GM19395 (cell line): ENCODE data around the gene UVRAG.
"Not testable (repeated sequence)": the region's sequence is repeated elsewhere in the genome, so short reads cannot be mapped to it uniquely, and the experiment has no call there.

ENCODE experiments used
- ATAC-seq: cut with Tn5 transposase; IDR thresholded peaks from one replicate; pipeline ENCODE4 v1.9.1; 2021; ENCODE audit warnings: mild to moderate bottlenecking, moderate library complexity; ENCODE audit not compliant: unreplicated experiment

The UVRAG gene

DNA sequence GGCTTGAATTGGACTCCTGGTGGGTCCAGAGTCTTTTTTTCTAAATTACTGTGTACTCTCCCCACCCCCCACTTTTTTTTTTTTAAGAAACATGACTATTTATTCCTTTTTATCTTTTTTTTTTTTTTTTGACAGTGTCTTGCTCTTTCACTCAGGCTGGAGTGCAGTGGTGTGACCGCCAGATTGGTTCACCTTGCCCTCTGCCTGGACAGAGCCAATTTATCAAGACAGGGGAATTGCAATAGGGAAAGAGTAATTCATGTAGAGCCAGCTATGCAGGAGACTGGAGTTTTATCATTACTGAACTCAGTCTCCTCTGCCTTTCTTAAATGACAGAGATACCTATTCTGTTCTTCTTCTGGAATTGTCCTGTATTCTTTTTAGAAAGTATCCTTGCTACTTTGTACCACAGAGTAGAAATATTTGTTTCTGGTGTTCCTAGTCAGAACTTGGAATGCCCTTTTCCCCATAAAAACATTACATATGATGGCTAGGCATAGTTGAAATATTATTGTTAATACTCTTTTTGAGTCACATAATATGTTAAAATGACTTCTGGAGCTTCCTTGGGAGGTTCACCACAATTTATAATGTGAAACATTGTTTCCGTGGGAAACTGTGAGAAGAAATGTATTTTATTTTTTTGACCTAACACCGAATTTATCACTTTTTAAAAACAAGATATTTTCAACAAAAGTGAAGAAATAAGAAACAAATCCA lies 95.6 kb downstream of the UVRAG start:
- no peak for ATAC-seq

DNA sequence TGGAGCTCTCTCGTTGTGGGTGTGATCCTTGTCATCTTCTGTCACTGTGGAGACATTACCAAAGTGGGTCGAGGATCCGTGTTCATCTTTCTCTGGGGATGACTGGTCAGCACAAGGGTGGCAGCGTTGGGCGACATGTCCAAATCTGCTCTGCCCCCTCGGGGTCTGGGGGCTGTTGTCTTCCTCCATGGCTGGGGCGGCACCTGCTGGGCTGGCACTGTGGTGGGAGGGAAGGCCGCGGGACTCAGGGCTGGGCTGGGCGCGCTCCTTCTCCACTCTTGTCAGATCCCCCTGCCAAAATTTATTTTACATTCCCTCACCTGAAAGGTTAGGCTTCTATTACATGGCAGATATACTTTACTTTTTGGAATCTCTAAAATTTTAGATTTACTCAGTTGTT lies 96.4 kb downstream of the UVRAG start:
- no peak for ATAC-seq

DNA sequence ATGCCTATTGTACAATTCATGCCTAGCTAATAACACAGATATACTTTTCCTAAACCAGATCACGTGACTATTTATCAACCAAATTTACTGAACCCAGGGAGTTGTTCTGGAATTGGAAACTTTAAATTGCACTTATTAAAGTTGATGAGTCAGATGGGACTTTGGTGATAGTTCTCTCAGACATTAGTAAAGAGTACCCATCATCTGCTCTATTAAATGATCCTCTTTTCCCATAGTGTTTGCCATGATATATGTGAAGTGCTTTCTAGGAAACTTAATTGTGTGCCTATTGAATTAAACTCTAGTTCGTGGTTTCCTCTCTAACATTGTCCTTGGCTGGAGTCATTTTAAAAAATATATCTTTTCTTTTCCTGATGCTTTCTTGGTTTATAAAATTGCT lies 99.0 kb downstream of the UVRAG start:
- ATAC-seq: no peak

DNA sequence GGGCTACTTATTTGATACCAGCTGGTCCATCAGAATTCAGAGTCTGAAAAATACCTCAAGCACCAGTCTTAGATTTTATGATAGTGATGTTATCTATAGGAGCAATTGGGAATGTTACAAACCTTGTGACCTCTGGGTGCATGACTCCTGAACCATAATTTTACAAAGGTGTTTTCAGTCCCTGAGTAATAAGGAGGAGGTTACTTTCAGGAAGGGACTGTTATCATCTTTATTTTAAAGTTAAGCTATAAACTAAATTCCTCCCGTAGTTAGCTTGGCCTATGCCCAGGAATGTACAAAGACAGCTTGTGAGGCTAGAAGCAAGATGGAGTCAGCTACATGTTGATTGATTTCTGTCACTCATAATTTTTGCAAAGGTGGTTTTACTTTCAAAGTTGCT lies 101.9 kb downstream of the UVRAG start:
- no peak for ATAC-seq

DNA sequence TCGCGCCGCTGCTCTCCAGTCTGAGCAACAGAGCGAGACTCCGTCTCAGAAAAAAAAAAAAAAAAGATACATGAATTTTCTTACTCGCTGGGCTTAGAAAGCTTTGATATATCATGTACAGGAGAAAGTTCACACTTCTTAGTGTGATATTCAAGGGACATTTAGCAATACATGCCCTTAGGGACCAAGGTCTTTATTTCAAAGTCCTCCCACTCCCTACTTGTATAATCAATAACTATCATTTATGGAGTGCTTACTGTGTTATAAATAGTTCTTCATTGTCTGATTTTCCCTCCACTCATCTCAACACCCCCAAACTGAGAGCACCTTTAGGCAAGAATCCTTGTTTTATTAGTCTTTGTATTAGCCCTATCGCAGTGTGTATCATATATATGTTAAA lies 103.3 kb downstream of the UVRAG start:
- no peak for ATAC-seq

DNA sequence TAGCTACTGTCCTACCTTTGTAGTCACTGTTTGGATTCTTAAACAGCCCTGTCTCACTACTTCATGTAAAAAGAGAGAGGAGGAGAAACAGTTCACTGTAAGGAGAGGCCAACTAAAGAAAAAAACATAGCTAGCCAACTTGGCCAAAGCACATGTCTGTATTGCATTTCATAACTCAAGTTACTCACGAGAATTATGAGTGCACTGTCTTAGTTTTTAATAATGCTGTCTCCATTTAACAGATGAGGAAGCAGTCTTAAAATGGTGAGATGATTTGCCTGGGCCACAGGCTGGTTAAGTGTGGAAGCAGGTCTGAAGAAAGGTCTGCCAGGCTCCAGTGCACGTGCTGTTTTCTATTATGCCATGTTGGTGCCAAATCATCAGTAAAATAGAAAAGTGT lies 104.5 kb downstream of the UVRAG start:
- no peak for ATAC-seq

DNA sequence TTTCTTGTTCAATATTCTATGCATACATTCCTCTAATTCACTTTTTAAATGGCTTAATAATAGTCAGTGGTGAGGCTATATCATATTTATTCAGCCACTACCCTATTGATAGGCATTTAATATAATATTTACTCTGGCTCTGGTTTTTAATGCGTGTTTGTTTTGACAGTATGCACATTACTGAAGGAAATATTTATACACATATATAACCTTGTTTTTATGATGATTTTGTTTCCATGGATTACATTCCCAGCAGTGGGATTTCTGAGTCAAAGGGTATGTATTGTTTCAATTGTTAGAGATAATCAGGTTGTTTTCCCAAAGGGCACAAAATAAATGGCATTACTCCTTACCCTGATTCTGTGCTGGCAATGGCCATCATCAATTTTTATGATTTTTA lies 105.8 kb downstream of the UVRAG start:
- no peak for ATAC-seq

DNA sequence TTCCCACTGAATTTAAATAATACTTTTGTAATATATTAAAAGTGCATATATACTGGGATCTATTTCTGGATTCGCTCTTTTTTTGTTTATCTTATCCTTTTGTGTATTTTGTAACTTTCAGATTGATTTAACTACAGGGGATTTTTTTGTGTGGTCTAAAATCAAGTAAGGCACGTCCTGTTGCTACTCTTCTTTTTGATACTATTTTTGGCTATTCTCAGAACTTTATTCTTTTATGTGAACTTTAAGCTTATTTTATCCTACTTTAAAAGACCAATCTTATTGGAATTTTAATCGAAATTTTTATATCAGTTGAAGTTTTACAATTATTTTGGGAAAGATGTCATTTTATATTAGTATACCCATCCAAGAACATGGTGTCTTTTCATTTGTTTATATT lies 106.8 kb downstream of the UVRAG start:
- ATAC-seq: no peak

DNA sequence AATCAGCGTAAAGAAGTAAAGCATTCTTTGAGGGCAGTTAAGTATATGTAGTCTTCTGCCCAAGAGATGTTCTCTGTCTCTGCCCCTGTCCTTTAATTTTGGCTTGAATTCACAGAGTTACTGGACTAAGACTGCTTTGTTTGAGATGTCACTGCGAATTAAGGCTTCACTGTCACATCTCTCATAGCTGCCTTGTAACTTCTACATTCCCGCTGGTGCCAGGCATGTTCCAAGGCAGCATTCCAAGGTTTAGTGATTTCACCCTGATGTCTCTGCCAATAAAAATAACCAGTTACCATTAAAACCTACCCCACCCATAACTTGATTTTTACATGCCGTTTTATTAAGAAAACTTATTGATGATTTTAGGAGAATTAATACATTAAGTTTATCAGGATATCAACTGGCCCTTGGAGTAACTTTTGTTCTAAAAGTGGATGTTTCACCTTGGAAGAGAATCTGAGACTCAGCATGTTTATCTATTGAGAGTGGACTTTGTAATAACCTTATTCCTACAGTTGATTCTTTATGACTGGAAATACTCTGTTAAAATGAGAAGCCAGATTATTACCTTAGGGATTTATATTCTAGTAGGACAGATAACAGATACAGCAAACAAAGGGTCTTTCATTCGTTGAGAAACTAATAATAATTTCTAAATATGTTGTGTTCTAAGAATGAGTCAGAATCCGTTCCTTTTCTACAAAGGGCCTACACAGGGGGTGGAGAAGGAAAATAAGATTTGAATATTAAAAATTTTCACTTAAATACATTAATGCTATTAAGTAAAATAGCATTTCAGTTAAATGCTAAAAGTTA lies 110.2 kb downstream of the UVRAG start:
- ATAC-seq: no peak

DNA sequence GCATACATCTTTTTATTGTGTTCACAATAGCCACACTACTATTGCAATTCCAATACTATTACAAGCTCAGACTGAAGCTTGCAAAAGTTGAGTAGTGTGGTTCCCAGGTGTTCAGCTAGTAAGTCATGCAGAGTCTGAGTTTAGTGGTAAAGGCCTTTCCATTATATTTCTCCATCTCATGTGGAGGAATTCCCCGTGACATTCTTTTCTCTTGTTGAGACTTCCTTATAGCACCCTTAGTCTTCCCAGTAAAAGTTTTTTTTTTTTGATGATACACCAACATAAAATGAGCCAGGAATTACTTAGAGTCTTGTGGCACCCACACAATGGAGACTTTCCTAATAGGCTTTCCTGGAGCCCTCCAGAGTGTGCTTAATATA lies 110.8 kb downstream of the UVRAG start:
- ATAC-seq: no peak

DNA sequence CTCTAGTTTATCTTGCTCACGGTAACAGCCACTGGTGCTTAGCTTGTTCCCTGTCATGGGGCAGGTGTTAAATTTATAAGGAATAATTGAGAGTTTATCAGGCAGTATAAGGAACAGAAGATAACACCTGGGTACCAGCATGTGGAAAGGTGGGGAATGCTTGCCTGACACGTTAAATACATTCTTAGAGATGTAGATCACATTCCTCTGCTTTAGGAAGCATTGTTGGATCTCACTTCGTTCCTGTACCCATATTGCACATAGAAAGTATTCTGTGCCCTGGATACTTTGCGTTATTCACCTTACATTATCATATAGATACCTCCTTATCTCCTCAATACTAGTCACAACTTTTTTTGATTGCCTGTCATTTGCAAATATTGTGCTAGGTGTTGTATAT lies 114.7 kb downstream of the UVRAG start:
- ATAC-seq: no peak

DNA sequence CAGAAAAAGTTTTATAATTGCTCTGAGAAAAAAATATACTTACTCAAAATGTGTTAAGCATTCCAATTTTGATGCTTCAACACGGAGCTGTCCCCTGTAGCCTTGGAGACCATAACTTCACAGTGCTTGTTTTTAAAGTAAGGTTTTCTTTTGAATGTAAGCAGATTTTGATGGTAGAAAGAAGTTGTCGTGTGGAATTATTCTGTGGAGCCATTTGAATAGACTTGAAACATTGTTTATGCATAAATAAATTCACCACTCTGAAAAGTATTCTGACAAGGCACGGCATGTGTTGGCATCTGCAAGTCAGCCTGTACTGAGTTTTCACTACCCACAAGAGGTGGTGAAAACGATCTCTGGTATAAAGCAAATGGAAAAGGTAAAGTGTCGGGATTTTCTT lies 115.5 kb downstream of the UVRAG start:
- no peak for ATAC-seq

DNA sequence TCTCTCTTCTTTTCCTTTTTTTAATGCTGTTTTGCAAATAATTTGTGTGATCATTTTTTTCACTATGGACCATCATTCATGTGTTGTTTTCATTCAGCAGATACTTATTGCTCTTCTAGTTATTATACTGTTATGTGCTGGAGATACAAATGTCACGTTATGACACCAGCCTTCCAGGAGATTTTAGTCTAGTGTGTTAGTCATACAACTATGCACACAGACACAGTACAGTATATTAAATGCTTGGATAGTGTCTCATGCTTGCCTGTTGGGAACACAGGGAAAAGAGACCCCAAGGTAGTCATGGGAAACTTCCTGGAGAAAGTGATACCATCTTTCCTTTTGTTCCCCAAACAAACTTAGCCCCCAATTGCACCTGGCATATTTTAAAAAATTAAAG lies 116.1 kb downstream of the UVRAG start:
- ATAC-seq: no peak

DNA sequence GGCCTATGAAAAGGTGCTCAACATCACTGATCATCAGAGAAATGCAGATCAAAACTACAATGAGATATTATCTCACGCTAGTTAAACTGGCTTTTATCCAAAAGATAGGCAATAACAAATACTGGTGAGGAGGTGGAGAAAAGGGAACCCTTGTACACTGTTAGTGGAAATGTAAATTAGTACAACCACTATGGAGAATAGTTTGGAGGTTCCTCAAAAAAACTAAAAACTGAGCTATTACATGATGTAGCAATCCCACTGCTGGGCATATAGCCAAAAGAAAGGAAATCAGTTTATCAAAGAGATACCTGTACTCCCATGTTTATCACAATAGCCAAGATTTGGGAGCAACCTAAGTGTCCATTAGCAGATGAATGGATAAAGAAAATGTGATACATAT lies 118.7 kb downstream of the UVRAG start:
- not testable (repeated sequence) for ATAC-seq

DNA sequence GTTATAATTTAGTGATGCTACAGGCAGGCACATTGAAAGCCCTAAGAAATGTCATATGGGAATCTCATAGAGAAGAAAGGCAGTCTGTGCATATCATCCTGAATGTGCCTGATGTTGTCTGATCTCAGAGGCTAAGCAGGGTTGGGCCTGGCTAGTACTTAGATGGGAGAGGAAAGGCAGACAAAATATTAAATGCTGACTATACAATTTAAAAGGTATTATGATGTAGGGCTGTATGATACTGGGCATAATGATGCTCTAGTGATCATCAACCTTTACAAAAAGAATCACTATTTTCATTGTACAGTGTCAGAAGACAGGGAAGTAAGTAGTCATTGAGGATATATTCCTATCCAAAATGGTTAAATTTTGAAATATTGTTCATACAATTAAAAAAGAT lies 119.8 kb downstream of the UVRAG start:
- ATAC-seq: no peak

DNA sequence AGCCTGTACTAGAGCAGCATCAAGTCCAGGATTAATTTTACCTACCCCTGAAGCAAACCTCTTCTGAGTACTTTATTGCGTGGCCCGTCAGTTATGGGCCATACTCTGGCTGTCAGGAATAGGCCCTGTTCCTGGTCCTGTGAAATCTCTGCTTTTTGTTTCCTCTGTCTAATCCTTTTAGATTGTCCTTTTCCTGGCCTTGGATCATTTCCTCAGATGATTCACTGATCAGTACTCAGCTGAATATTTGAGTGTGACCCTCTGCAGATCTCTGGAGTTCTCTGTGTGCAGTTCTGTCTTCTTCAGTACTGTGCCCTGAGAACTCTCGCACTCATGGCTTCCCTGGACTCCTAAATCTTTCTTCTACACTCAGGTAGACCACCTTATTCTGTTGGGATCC lies 123.5 kb downstream of the UVRAG start:
- ATAC-seq: no peak

DNA sequence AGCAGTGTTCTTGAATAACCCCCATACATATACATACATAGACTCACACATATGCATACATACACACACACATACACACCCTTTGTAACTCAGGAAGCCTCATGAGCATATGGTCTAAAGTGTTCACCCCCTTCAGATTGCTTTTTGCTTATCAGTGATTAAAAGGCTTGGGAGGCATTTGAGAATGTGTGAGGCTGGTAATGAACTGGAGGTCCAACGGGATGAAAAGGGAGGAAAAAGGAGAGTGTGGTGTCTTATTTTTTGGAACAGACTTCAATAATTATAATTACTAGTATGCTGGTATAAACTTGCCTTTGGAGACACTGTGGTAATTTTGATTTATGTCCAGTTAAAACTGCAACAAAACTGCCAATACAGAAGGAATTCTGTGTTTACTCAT lies 124.5 kb downstream of the UVRAG start:
- ATAC-seq: no peak

DNA sequence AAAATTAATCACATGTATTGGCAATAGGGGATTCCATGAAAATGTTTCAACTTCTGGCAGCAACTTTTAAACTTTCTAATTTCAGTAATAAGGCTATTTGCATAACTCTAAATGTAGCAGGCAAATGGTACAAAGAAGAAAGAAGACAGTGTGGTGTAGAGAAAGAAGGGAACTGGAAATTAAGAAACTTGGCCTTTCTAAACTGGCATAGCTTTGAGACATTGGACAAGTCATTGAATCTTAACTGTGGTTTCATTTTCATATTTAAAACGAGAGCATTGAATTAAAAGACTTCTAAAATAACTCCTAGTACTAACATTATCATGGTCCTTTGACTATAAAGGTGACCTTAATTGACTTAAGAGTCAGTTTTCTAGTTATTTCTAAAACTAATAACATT lies 125.0 kb downstream of the UVRAG start:
- ATAC-seq: no peak

DNA sequence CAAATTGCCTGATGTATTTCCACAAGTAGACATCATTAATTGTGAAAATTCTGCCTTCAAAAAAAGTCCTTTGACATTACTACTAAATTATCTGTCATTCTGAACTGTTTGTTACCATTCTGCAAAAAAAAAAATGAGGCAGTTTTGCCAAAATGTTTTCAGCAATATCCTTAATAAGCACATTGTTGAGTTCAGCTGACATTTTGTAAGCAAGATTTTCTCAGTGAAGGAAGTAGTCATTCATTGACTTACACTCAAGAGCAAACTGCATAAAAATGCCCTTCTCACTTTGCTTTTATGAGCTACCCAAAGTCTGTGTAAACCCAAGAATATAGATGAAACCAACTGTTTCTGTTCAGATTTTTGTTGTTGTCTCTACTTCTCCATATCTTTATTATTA lies 125.9 kb downstream of the UVRAG start:
- no peak for ATAC-seq

DNA sequence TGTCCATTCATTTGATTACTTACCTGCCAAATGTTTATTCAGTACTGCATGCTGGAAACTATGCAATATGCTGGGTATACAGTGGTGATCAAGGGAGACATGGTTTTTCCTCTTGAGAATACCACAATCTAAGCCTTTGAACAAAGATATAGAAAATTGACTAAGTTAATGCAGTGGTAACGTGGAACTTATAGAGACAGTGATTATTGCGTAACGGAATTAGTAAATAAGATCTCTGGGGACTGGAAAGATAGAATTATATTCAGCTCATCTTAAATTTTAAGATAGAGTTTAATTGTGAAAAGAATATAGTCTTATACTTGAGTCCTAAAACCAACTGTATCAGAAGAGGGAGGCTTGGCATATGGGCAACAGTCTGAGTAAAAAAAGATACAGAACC lies 129.5 kb downstream of the UVRAG start:
- ATAC-seq: no peak

DNA sequence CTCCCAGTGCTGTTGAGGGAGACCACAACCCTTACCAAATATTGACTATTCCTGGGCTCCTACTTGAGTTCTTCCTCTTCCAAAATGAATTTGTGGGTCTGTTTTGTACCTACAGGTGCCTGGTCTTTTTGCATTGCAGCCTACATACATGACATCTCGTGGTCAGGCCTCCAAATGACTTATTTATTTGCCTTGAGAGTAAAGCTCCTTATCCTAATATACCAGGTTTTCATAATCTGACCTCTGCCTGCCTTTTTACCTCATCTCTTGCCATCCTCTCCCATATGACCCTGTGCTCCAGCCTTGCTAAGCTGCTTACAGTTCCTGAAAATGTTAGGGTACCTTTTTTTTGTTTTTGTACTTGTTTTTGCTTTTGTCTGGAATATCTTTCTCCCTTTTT lies 130.4 kb downstream of the UVRAG start:
- no peak for ATAC-seq

DNA sequence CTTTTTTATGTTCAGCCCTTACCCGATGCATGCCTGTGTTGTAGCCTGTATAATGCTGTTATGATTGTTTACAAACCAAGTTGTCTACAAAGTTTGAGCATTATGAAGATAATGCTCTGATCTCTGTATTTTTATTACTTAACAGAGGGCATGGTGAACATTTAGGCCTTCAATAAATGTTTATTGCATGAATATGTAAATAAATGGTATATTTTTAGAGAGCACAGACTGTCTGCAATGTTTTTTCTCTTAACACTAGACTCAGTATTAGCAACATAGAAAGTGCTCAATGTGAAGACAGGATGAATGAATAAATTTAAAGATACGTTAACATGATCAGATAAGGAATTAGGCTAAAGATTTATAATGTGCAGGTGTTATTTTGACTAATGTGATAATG lies 130.9 kb downstream of the UVRAG start:
- ATAC-seq: no peak
